HT1080 (cell line): ENCODE data around the gene C1orf53. TPM values are rescaled to one million over a fixed set of nuclear protein-coding genes. Genes with fewer than 3 reads are reported as not detected.
A peak's percentile ranks its signal among the peaks of the same experiment; 100 is the strongest.
"Not testable (repeated sequence)": the region's sequence is repeated elsewhere in the genome, so short reads cannot be mapped to it uniquely, and the experiment has no call there.

Source experiments
- DNase-seq: peaks from one replicate; pipeline ENCODE4 v3.0.0-alpha.2; 2015; ENCODE audit warnings: low read depth
- polyA plus RNA-seq, 2 experiments: library from polyadenylated mRNA; depleted of rRNA; stranded (reverse); fragments of >200 nt; gene quantifications; 2 replicates each; pipeline ENCODE4 v1.2.3, GENCODE V29; 2015
- total RNA-seq: library from RNA; depleted of rRNA; stranded (reverse); fragments of >200 nt; shearing (Covaris generic); gene quantifications from 2 replicates; pipeline ENCODE4 v1.2.3, GENCODE V29; 2014; rRNA removed

The C1orf53 gene
- total RNA-seq = 10.1 and 10.9 TPM in 2 replicates
- polyA plus RNA-seq (2015; cell fraction: cytosol; rRNA removed) = 7.2 and 13.8 TPM in 2 replicates
- 1.2 and 1.6 TPM in 2 replicates for polyA plus RNA-seq (2015; cell fraction: nucleus; rRNA removed)

DNA sequence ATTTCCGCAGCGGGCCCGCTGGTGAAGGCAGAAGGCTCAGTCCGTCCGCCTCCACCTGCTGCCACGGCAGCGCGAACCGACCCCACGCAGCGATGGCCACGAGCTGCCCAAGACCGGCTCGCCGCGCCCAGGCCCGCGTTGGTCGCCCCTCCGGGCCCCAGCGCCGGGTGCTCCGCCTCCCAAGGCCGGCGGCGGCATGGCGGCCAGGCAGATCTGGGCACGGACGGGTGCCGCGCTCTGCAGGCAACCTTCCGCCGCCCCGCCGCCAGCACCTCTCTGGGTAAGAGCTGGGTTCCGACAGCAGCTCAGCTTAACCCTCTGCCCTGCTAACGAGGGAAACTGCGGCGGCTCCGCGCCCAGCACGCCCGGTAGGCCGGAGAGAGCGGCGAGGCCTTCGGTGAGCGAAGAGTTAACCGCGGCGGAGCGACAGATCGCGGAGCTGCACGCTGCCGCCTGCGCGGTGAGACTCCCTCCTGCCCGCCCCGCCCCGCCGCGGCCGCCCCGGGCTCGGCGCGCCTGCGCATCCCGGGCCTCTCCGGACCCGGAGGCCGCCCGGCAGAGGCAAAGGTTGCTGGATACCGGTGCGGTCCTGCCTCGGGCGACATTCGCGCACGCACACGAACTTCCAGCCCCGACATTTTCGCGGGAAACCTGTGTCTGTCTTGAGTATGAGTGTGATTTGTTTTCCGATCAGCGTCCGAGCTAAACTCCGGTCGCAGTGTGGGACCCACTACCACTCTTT, at the start of gene C1orf53:
C1orf53 (plus strand) TSS at position 177 of the 742 bp plus-strand sequence; CDS start at position 197, 20 bp downstream.
- DNase-seq = peak; percentile 82

DNA sequence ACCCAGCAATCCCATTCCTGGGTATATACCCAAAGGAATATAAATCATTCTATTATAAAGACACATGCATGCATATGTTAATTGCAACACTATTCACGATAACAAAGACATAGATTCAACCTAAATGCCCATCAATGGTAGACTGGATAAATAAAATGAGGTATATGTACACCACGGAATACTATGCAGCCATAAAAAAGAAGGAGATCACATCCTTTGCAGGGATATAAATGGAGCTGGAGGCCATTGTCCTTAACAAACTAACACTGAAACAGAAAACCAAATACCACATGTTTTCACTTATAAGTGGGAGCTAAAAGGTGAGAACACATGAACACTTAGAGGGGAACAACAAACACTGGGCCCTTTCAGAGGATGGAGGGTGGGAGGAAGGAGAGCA, 46.7 kb upstream of the C1orf53 start:
- not testable (repeated sequence) for DNase-seq

DNA sequence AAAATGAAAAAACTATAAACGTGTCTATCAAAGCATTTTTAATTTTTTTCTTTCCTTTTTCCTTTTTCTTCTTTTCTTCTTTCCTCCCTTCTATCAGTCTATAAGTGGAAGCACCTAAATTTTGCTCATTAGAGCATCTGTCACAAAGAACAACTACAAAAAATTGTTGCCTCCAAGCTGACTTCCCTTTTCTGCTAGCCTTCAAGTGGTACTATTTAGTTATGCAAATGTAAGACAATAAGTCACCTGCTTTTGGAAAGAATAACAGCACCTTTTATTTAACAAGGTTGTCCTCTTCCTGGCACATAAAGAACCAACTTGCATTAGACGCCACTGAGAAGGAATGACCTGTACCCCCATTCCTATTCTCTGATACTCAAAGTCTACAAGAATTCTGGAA, 45.0 kb upstream of the C1orf53 start:
- DNase-seq = no peak

DNA sequence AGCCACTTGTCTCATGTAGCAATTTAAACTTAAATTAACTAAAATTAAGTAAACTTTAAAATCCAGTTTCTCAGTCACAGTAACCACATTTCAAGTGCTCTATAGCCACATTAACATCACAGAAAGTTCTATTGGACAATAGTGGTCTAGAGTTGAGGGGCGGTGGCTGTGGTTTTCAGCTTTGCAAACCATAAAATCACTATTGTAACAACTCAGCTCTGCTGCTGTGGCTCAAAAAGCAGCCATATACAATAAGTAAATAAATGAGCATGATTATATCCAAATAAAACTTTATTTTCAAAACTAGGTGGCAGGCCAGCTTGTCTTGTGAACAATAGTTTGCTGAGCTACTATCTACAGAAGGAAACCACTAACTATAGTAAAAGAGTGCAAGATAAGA, 43.4 kb upstream of the C1orf53 start:
- DNase-seq = no peak

DNA sequence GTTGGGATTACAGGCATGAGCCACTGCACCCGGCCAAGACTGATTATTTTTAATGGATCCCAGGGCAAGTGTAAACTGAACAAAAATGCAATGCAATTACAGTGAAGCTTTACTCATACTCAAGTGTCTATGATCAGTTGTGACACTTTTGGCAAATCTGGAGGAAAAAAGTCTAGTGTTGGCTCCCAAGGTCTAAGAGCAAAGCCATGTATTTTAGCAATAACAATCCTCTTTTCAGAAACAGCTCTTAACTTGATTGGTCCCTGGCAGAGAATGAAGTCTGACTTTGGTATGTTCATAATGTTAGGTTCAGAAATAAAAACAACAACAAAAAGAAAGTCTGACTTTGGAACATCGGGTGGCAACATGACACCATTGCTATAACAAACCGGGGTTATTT, 40.2 kb upstream of the C1orf53 start:
- no peak for DNase-seq

DNA sequence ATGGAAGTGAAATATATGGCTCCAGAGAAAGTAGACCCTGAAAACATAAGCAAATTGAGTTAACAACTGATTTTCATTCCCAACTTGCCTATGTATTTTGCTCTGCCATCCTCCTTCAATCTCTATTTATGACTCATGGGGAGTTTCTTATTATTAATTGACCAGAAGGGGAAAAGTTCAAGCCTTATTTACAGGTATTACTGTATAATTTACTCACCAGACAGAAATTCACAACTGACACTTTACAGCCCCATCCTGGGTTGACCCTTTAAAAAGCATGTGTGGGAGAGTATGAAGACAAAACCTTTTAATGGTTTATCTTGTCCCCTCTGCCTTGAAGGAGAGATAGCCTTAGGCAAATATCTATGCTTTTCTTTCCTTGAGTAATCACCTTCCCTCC, 39.8 kb upstream of the C1orf53 start:
- DNase-seq = no peak

DNA sequence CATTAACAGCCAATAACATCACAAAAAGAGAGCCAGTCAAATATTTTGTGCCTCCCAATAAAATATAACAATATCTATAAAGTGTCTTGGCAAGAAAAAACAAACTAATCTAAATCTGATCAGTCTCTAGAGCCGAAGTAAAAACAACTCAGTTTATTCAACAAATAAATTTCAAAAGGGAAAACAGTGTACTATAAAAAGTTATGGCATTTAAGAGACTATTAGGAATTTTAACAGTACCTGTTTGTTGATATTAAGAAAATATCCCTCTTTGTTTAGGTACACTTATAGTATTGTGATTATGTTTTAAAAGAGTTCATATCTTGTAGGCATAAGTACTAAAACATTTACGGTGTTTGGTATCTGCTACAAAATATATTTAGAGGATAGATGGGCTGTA, 36.6 kb upstream of the C1orf53 start:
- no peak for DNase-seq

DNA sequence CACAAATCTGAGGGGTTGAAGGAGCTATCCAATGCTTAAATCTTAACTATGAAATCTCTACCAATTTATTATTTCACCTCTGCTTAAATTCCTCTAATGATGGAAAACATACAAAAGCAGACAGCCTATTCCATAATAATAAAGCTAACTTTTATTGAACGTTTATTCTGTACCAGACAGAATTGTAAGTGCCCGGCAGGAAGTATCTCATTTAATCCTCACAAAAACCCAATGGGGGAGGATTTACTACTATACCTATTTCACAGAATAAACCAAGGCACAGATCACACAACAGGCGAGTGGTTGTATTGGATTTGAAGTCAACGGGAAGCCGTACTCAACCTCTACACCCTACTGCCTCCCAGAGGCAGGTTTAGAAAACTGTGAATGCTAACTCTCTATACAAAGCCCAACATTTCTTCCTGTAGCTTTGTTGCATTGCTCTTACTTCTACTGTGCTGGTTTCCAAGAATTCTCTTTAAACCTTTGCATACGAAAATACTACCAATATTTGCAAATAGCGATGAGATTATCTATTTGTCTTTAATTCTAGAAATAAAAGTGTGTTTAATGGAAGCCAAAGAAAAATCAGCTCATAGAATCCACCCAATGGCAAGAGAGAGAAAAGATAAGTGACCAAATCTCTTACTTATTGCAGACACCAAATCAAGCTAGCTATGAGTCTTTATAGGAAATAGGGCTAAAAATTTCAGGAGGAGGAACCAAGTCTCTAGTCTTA, 33.5 kb upstream of the C1orf53 start:
- DNase-seq = peak; percentile 66

DNA sequence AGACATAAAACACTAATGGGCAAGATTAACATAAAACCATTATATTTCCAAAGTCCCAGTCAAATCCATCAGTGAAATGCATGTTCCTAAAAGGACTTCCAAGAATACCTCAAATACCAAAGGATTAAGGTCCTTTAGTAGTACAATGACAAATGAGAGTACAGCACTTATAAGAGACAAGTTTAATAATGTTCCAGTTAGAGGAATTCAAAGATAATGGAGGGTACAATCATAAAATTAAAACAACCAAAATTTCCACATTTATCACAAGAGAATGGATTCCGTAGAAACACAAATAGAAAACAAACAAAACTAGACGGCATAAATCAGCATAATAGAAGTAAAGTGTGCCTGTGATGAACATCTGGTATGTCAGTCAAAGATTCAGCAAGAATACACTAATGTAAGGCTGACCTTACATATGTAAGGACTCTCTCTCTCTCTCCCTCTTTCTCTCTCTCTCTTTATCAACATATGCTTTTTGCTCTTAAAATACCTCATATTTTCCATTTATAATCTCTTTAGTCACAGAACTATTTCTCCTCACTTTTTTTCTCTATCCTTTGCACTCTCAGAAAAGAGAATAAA, 32.8 kb upstream of the C1orf53 start:
- DNase-seq = no peak

DNA sequence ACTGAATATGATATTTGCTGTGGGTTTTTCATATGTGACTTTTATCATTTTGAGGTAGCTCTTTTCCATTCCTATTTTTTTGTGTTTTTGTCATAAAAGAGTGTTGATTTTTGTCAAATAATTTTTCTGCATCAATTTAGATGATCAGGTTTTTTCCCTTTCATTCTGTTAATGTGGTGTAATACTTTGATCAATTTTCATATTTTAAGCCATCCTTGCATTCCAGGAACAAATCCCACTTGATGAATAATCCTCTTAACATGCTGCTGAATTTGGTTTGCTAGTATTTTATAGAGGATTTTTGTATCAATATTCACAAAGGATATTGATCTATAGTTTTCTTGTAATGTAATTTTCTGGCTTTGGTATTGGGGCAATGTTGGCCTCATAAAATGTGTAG, 25.5 kb upstream of the C1orf53 start:
- DNase-seq = no peak

DNA sequence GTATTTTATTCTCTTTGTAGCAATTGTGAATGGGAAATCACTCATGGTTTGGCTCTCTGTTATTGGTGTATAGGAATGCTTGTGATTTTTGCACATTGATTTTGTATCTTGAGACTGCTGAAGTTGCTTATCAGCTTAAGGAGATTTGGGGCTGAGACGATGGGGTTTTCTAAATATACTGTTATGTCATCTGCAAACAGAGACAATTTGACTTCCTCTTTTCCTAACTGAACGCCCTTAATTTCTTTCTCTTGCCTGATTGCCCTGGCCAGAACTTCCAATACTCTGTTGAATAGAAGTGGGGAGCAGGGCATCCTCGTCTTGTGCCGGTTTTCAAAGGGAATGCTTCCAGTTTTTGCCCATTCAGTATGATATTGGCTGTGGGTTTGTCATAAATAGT, 22.0 kb upstream of the C1orf53 start:
- DNase-seq = not testable (repeated sequence)

DNA sequence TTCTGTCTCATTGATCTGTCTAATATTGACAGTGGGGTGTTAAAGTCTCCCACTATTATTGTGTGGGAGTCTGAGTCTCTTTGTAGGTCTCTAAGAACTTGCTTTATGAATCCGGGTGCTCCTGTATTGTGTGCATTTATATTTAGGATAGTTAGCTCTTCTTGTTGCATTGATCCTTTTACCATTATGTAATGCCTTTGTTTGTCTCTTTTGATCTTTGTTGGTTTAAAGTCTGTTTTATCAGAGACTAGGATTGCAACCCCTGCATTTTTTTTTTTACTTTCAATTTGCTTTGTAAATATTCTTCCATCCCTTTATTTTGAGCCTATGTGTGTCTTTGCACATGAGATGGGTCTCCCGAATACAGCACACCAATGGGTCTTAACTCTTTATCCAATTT, 20.2 kb upstream of the C1orf53 start:
- not testable (repeated sequence) for DNase-seq

DNA sequence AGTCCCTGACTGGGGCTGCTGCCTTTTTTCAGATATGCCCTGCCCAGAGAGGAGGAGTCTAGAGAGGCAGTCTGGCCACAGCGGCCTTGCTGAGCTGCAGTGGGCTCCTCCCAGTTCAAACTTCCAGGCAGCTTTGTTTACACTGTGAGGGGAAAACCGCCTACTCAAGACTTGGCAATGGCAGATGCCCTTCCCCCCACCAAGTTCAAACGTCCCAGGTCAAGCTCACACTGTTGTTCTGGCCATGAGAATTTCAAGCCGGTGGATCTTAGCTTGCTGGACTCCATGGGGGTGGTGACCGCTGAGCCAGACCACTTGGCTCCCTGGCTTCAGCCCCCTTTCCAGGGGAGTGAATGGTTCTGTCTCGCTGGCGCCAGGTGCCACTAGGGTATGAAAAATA, 18.3 kb upstream of the C1orf53 start:
- DNase-seq = no peak

DNA sequence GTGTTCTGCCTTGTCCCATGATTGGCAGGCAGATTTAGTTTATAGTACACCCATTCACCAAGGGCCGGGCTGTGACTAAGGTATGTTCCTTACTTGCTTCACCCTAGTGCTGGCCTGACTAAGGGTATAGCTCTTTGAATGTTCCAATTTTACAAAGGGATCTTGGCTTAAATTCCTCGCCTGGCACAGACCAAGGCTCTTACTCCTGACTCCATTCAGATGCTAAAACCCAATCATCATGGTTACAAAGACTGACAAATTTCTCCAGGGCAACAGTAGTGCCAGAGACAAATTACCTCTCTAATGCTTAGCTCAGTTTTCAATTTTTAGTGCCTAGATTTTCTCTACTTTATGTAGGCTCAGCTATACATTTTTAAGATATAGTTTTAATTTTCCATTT, 11.5 kb upstream of the C1orf53 start:
- DNase-seq = no peak

DNA sequence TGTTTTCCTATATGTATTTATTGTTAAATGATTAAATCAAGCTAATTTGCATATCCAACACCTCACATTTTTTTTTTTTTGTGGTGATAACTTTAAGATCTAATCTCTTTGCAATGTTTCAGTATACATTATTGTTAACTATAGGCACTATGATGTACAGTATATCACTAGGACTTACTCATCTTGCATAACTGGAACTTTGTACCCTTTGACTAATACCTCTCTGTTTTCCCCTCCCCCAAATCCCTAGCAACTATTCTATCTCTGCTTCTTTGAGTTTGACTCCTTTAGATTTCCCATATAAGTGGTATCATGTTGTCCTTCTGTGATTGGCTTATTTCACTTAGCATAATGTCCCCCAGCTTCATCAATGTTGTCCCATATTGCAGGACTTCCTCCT, 9.7 kb upstream of the C1orf53 start:
- DNase-seq = no peak

DNA sequence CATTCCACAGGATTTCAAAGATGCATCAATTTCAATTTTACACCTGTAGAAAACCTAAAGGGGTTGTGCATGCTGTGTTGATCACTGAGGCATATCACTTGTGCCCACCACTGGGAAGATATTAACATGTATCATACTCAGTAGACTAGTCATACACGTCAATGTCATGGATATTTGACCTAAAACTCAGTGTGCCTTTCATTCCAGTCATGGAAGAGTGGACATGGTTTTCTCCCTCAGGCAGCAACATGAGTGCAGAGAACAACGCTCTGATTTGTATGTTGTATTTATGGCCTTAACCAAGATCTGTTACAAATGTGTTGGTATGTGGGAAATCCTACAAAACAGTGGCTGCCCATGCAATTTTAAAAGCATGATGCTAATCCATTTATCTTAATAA, 6.1 kb upstream of the C1orf53 start:
- no peak for DNase-seq

DNA sequence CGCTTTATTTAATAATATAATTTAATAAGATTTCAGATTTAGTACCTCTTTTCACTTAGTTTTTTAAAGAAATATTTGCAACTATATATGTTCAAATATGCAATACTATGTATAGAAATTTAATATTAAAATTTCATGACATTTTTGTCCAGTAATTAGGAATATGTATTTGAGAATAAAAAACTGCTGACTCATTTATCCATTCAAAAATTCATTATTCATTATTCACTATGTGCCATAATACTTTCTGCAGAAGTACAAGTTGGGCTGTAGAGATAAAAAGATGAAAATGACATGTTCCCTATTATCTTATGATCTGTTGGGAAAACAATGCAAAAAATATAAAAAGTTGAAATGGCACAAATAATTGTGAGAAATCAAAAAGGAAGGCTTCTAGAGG, 3.4 kb upstream of the C1orf53 start:
- DNase-seq = no peak

DNA sequence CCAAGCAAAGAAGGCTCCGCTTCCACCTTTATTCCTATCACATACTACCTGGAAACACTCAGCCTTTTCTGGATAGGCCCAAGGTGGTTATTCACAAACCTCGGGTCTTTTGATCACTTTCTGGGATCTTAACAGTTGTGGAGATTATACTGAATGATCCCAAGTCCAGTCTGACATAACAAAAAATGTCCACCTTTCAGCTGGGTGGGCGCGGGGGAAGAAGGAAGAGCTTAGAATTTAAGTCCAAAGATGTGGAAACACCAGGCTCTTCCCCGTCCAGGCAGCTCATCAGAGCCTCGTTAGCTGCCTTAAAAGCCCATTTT, 338 bp upstream of the C1orf53 start:
- no peak for DNase-seq

DNA sequence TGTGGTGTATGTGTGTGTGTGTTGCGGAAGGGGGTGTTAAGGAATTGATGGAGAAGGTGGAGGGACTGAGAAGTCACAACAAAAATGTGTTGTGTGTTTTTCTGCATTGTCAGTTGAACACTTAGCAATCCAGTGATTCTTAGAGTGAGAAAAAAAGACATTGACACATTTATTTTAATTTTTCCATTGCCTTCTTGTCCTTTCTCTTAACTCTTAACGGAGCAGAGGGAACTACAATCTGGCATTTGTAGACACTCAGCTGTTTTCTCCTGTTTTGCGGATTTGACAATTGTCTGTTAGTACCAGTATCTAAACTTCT, 725 bp downstream of the C1orf53 start:
- DNase-seq = no peak

DNA sequence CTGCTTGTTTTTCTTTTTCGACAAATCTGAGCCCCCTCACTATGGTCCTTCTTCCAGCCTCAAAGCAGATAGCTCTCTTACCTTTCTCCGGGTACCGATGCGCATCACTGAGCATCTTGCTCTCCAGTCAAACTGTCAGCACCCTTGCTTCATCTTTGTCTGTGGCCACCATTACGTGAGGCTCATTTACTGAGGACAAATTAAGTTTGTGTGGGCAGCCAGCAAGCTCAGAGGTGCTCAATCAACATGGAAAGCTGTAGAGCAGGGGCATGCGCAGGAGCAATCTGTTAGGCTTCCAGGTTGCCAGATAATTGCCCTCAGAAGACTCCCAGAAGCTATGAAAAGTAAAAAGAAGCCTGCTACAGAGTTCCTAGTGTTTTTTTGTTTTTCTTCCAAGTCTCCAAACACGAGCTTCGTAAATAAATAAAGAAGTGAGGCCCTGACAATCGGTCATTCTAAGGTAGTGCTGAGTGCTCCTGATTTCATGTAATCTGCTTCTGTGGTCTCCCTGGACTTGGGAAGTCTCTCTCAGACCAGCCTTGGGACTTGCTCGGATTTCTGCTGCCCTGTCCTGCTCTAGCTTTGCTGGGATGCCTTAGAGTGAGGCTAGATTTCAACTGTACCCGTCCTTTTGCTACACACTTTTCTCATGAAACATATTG, 1.8 kb downstream of the C1orf53 start:
- no peak for DNase-seq

DNA sequence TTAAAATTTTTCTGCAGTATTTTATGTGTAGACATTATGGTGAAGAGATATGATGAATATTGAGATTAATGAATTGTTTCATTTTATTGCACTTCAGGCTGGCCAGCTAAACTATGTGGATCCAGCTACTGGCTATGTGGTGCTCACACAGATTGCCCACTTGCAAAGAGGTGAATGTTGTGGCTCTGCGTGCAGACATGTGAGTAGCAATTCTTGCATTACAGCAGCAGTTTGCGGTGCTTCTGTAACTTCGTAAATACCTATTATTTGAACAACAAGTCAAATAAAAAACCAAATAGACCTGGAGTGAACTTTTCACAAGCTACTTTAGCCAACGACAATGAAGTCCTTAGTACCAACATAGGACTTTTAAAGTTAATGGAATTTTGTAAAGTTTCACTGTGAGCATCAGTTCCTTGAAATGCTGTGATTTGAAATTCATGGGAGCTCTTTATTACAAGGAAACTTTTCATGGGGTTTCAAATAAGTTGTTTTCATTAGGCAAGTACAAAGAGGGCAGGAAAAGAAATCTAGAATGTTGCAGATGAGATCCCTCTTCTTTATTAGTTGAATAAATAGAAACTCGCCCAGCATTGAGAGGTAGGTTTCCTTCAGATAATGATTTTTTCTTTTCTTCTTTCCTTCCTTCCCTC, 3.4 kb downstream of the C1orf53 start:
- DNase-seq = no peak
